GM18502 (cell line): ENCODE measurements around the gene TRAF3IP1.
"Not testable (repeated sequence)": the region's sequence is repeated elsewhere in the genome, so short reads cannot be mapped to it uniquely, and the experiment has no call there.

Experiments
- ATAC-seq: cut with Tn5 transposase; IDR thresholded peaks from one replicate; pipeline ENCODE4 v1.9.1; 2021; ENCODE audit warnings: mild to moderate bottlenecking; ENCODE audit not compliant: unreplicated experiment, poor library complexity

The TRAF3IP1 gene

GRCh38 chr2:238440767-238441166 is 120.4 kb downstream of the TRAF3IP1 start:
- no peak for ATAC-seq

GRCh38 chr2:238441262-238442114 is 121.2 kb downstream of the TRAF3IP1 start:
- ATAC-seq, result no peak

- not testable (repeated sequence) for ATAC-seq
Measured at GRCh38 chr2:238442257-238442656, 121.9 kb downstream of the TRAF3IP1 start.

GRCh38 chr2:238444242-238444641 is 123.9 kb downstream of the TRAF3IP1 start:
- ATAC-seq, result no peak

GRCh38 chr2:238445409-238446190 is 125.3 kb downstream of the TRAF3IP1 start:
- ATAC-seq, result no peak

GRCh38 chr2:238446371-238446770 is 126.1 kb downstream of the TRAF3IP1 start:
- ATAC-seq, result no peak

GRCh38 chr2:238448031-238448955 is 128.0 kb downstream of the TRAF3IP1 start:
- no peak for ATAC-seq

- ATAC-seq, result no peak
Measured at GRCh38 chr2:238449241-238449640, 128.9 kb downstream of the TRAF3IP1 start.

- no peak for ATAC-seq
Measured at GRCh38 chr2:238449909-238450417, 129.6 kb downstream of the TRAF3IP1 start.

GRCh38 chr2:238450440-238450861 is 130.1 kb downstream of the TRAF3IP1 start:
- ATAC-seq, result no peak
